Adrenal gland (tissue), 12 donors: Measurements from ENCODE around the gene TCF12. TPM values are rescaled to one million over a fixed set of nuclear protein-coding genes. Genes with fewer than 3 reads are reported as not detected.

Source experiments
- DNase-seq, 7 donors: peaks; one replicate each; pipeline ENCODE4 v3.0.0-alpha.2; 2019 to 2020
- H3K27ac ChIP-seq, 5 donors: fragments of 200-600 bp; sonication (generic) in 4 of 5; 1 replicate in 3 of 5; 2 replicates in 2 of 5; pipeline versions ENCODE4 v1.5.1 to v1.8.0; 2016 to 2020; ENCODE audit warnings: mild to moderate bottlenecking in 1 of 5
- H3K27me3 ChIP-seq: fragments of 200-600 bp; 2 replicates; pipeline ENCODE4 v1.8.0; 2021
- H3K36me3 ChIP-seq, 2 donors: fragments of 200-600 bp; replicated peaks in 1 of 2; 1 replicate in 1 of 2; 2 replicates in 1 of 2; pipeline versions ENCODE4 v1.5.1 to v1.8.0; 2018 to 2022
- H3K4me1 ChIP-seq, 2 donors: fragments of 200-600 bp; replicated peaks in 1 of 2; 1 replicate in 1 of 2; 2 replicates in 1 of 2; pipeline versions ENCODE4 v1.5.1 to v1.8.0; 2018 to 2021
- H3K4me3 ChIP-seq, 4 donors: fragments of 200-600 bp; sonication (generic) in 3 of 4; one replicate each; pipeline ENCODE4 v1.5.1; 2016 to 2018
- H3K9me3 ChIP-seq, 3 donors: fragments of 200-600 bp; sonication (generic) in 1 of 3; replicated peaks in 1 of 3; 1 replicate in 2 of 3; 2 replicates in 1 of 3; pipeline versions ENCODE4 v1.5.1 to v1.8.0; 2016 to 2021
- POLR2A ChIP-seq, 2 donors: fragments of 450-650 bp; IDR thresholded peaks; one replicate each; pipeline ENCODE4 v1.6.1; 2017; ENCODE audit warnings: antibody characterized with exemption in 2 of 2, mild to moderate bottlenecking in 2 of 2, moderate library complexity in 1 of 2
- WGBS, 4 donors: extraction: QIAGEN DNeasy Blood & Tissue Kit in 2 of 4; methylation state at CpG; one replicate each; pipeline versions ENCODE4 v1.1.5 to v1.1.7; 2013 to 2017; 5-methylcytosine and 5-hydroxymethylcytosine counted together
- intact Hi-C, 2 donors: fragments of 100-400 bp; cut with DNase I; formaldehyde crosslinking; loops; one replicate each; pipeline versions ENCODE4 v1.14.1 to v1.15.0; 2022 to 2023
- polyA plus RNA-seq, 3 donors: library from polyadenylated mRNA; stranded (reverse); fragments of 200-250 nt in 2 of 3; fragments of 350-450 nt in 1 of 3; fragmentation: Illumina TruSeq in 1 of 3; extraction: RNeasy Lipid Tissue Mini Kit (QIAGEN cat#74804) in 1 of 3; gene quantifications; one replicate each; pipeline ENCODE4 v1.2.3, GENCODE V29; 2013 to 2014
- total RNA-seq, 9 donors: library from RNA; depleted of rRNA in 4 of 9; stranded (reverse); fragments of >200 nt in 4 of 9; fragments of 120-200 nt in 1 of 9; fragmentation: NEBNext Ultra II Directional in 1 of 9; extraction: Animal tissue kit (Norgen Biotek cat#: 25700) in 1 of 9; gene quantifications; one replicate each; pipeline versions ENCODE4 v1.1.0 to v1.2.4, GENCODE V29; 2013 to 2023
- TF ChIP-seq, protein P1 (sequence below), 6 experiments: fragments of 450-650 bp in 4 of 6; fragments of 200-600 bp in 2 of 6; sonication (generic) in 1 of 6; IDR thresholded peaks; 1 replicate in 5 of 6; 2 replicates in 1 of 6; pipeline versions ENCODE4 v1.5.1 to v1.8.0; 2016 to 2021; ENCODE audit warnings: antibody characterized with exemption in 6 of 6, mild to moderate bottlenecking in 2 of 6, moderate library complexity in 1 of 6
- donor health status: healthy with polysubstance abuse.
- donor health status: Bipolar disorder and iron deficiency.
- donor health status: DM: yes; HTN: yes; CAD: no.
- donor health status: DM: no; HTN: no; CAD: no.
- donor health status: DM: no; HTN: no; CAD: no.
- donor health status: DM: yes; HTN: yes; CAD: no.

Gene TCF12
- total and polyA plus RNA-seq, 12 donors, result 7.6 to 121 (median 75.6) TPM

GRCh38 chr15:57320631-57321220 lies 402.3 kb downstream of the TCF12 start:
- Histone ChIP-seq H3K4me1 (peaks cover 10 to 19% of the 10 kb centered on the region in 2 donors), H3K27ac (peak overlapping the region in 3 of 5 donors; percentile 16 to 66 (median 36)), H3K4me3 (no peak overlapping the region), H3K36me3 (no peaks in the 10 kb centered on the region), H3K9me3 (no peaks in the 10 kb centered on the region), H3K27me3 (no peaks in the 10 kb centered on the region)
- WGBS, 4 donors, result 43 to 50% (median 44%) methylated on average over 17 of the region's 17 CpGs
- intact Hi-C loops, result no loop called here
- TF ChIP-seq, protein P1, sequence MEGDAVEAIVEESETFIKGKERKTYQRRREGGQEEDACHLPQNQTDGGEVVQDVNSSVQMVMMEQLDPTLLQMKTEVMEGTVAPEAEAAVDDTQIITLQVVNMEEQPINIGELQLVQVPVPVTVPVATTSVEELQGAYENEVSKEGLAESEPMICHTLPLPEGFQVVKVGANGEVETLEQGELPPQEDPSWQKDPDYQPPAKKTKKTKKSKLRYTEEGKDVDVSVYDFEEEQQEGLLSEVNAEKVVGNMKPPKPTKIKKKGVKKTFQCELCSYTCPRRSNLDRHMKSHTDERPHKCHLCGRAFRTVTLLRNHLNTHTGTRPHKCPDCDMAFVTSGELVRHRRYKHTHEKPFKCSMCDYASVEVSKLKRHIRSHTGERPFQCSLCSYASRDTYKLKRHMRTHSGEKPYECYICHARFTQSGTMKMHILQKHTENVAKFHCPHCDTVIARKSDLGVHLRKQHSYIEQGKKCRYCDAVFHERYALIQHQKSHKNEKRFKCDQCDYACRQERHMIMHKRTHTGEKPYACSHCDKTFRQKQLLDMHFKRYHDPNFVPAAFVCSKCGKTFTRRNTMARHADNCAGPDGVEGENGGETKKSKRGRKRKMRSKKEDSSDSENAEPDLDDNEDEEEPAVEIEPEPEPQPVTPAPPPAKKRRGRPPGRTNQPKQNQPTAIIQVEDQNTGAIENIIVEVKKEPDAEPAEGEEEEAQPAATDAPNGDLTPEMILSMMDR (IDR thresholded peaks at IDR 0.05), result no peak
- peak in 2 of 7 donors; percentile 41 to 49 for DNase-seq

GRCh38 chr15:57321485-57321884 lies 403.0 kb downstream of the TCF12 start:
- no peak for TF ChIP-seq POLR2A (IDR thresholded peaks at IDR 0.05)
- TF ChIP-seq, protein P1 (IDR thresholded peaks at IDR 0.05), result no peak
- Histone ChIP-seq H3K36me3 (no peaks in the 10 kb centered on the region), H3K4me3 (no peak overlapping the region), H3K27me3 (no peaks in the 10 kb centered on the region), H3K4me1 (peaks cover 10 to 19% of the 10 kb centered on the region in 2 donors), H3K9me3 (no peaks in the 10 kb centered on the region), H3K27ac (peak overlapping the region in 1 of 5 donors; percentile 66)
- DNase-seq, result no peak
- intact Hi-C loops, result no loop called here
- 95 to 96% (median 96%) methylated on average over 3 of the region's 3 CpGs for WGBS, 4 donors

DNA sequence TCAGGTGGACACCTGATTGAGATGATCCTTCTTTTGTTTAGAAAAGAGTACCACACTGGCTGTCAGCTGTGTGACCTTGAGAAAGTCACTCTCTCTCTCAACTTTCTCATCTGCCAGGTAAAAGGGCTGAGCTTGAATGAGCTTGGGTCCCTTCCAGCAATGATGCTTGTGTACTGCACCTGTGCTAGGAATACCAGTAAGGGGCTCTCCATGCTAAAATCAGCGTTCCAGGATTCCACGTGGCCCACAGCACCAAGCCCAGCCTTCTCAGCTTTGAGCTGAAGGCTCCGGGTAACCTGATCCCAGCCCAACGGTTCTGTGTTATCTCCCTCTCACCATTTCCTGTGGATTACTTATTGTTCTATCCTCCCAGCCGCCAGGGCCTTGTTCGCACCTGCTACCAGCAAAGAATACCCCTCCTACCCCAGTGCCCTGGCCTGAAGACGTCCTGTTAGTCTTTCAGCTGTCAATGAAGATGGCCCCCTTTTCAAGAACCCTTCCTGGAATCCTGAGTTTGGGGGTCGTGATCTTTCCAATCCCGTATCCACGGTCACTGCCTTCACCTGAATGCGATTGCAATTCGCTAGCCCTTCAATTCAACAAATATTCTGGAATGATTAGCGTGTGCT lies 403.6 kb downstream of the TCF12 start:
- H3K27me3 ChIP-seq, result no peaks in the 10 kb centered on the region
- TF ChIP-seq POLR2A (IDR thresholded peaks at IDR 0.05), result no peak
- TF ChIP-seq, protein P1 (IDR thresholded peaks at IDR 0.05), result no peak
- WGBS, 4 donors, result 71 to 85% (median 78%) methylated on average over 13 of the region's 13 CpGs
- H3K4me1 ChIP-seq, result peaks cover 10 to 19% of the 10 kb centered on the region in 2 donors
- intact Hi-C loops, result no loop called here
- H3K9me3 ChIP-seq, result no peaks in the 10 kb centered on the region
- H3K27ac ChIP-seq, result no peak overlapping the region
- H3K36me3 ChIP-seq, result no peaks in the 10 kb centered on the region
- no peak overlapping the region for H3K4me3 ChIP-seq
- no peak for DNase-seq

DNA sequence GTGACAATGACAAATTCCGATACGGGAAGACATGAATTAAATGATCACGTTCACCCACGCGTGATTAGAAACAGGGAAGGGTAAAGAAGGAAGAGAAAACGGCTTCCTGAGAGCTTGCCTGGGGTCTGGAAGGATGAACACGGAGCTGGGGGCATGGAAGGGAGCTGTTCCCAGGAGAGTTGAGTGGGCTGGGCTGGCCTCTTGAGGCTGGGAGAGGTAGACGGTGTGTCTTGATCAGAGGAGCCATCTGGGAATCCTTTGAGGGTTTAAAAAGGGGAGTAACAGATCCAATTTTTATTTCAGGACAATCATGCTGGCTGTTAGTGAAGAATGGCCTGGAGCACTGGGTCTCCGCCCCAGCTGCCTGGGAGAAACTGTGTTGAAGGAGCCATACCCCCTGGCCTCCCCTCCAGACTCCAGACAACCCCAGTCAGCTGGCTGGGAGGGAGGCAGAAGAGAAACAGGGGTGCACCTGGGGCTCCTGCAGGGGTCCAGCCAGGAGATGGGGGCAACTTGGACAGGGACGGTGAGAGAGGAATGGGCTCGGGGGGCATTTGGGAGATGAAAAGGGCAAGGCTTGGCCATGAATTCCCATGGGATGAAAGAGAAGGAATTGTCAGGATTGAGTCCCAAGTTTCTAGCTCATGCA lies 404.3 kb downstream of the TCF12 start:
- H3K9me3 ChIP-seq, result no peaks in the 10 kb centered on the region
- no peaks in the 10 kb centered on the region for H3K27me3 ChIP-seq
- H3K4me1 ChIP-seq, result peaks cover 10 to 24% of the 10 kb centered on the region in 2 donors
- intact Hi-C loops, result no loop called here
- DNase-seq, result no peak
- 89 to 97% (median 94%) methylated on average over 10 to 11 of the region's 11 CpGs for WGBS, 4 donors
- no peaks in the 10 kb centered on the region for H3K36me3 ChIP-seq
- no peak overlapping the region for H3K4me3 ChIP-seq
- H3K27ac ChIP-seq, result no peak overlapping the region
- TF ChIP-seq, protein P1 (IDR thresholded peaks at IDR 0.05), result no peak
- TF ChIP-seq POLR2A (IDR thresholded peaks at IDR 0.05), result no peak
